Heart left ventricle (tissue), 13 donors: Measurements from ENCODE around the gene USP48.
"Not testable (repeated sequence)": the region's sequence is repeated elsewhere in the genome, so short reads cannot be mapped to it uniquely, and the experiment has no call there.

Experiments
- CTCF ChIP-seq, 12 donors: fragments of 200-600 bp; sonication (generic) in 4 of 12; IDR thresholded peaks; one replicate each; pipeline versions ENCODE4 v1.5.0 to v1.8.0; 2018 to 2022; ENCODE audit warnings: antibody characterized with exemption in 12 of 12, mild to moderate bottlenecking in 5 of 12
- POLR2A ChIP-seq, 2 donors: fragments of 450-650 bp; IDR thresholded peaks; one replicate each; pipeline ENCODE4 v1.6.1; 2017; ENCODE audit warnings: antibody characterized with exemption in 2 of 2, mild to moderate bottlenecking in 2 of 2, moderate library complexity in 2 of 2
- donor health status: ischemic (EF 13 %, LVEDD 7.1; RV severe dilation, severe dysfunction).
- donor health status: DM: no; HTN: yes; CAD: no.
- donor health status: DM: no; HTN: no; CAD: no.
- donor health status: ischemic (EF 25% LVEDD 6.9; RV normal size, moderate dysfunction).
- donor health status: ischemic (EF 25% LVEDD 5.7; RV mildly dilated, moderate dysfunction).
- donor health status: ischemic (EF 35%, LVEDD 5.7; RV mildly dilated, moderate dysfunction).
- donor health status: nonischemic (EF 11% LVEDD 7.7; RV severe dilation, severe dysfunction).
- donor health status: DM: yes; HTN: yes; CAD: no.
- donor health status: PGD.
- donor health status: ischemic (EF 29% LVEDD 5.4; RV normal size, mild dysfunction).
- donor health status: nonischemic (EF 23%, LVEDD 6.1; RV moderate dilation, normal function).

GRCh38 chr1:21826694-21827093 is 43.7 kb upstream of the USP48 start:
- TF ChIP-seq CTCF, POLR2A (IDR thresholded peaks at IDR 0.05): not testable (repeated sequence)
